Measurements from ENCODE around the gene ZBTB48. TPM values are rescaled to one million over a fixed set of nuclear protein-coding genes. Genes with fewer than 3 reads are reported as not detected.

ZBTB48 gene
- total RNA-seq, 2 experiments from 2014 or later = 23.2 to 26.0 TPM

DNA sequence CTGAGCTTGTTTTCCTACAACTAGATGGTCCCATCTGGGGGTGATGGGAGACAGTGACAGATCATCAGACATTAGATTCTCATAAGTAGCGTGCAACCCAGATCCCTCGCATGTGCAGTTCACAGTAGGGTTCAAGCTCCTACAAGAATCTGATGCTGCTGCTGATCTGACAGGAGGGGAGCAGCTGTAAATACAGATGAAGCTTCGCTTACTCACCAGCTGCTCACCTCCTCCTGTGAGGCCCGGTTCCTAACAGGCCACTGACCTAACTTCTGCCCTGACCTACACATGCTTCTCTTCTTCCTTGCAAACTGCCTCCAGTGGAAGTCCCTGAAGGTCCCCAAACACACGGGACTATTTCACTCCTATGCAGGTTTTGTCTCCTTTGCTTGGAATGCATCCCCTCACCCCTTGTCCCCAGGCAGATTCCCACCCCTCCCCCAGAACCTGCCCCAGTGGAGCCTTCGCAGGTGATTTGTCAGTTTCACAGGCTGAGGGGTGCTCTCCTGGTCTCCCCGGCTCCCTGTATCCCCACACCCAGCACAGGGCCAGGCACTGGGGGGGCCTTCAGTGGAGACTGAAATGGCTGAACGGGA, 5.7 kb upstream of the ZBTB48 start:
- intact Hi-C loops (cut with DNase I, micrococcal nuclease) = no loop called here
- Mint-ChIP-seq H3K36me3 (ENCODE audit: low read depth) (no peaks in the 10 kb centered on the region), H3K9me3 (ENCODE audit: low read depth) (peaks cover 5% of the 10 kb centered on the region), H3K27ac (no peak overlapping the region), H3K4me1 (peaks cover 1% of the 10 kb centered on the region), H3K4me3 (no peak overlapping the region), H3K27me3 (no peaks in the 10 kb centered on the region)
- ATAC-seq (no peak), DNase-seq (no peak)
- POLR2A ChIA-PET = no interaction called here
- CTCF ChIA-PET = no interaction called here

DNA sequence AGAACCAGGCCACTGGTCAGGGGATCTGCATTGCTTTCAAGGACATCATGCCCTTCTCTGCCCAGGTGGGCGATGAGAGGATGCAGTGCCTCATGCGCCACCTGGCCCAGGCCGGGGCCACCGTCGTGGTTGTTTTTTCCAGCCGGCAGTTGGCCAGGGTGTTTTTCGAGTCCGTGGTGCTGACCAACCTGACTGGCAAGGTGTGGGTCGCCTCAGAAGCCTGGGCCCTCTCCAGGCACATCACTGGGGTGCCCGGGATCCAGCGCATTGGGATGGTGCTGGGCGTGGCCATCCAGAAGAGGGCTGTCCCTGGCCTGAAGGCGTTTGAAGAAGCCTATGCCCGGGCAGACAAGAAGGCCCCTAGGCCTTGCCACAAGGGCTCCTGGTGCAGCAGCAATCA, 5.0 kb upstream of the ZBTB48 start:
- Mint-ChIP-seq H3K4me1 (peaks cover 7% of the 10 kb centered on the region), H3K9me3 (ENCODE audit: low read depth) (peaks cover 5% of the 10 kb centered on the region), H3K36me3 (ENCODE audit: low read depth) (no peaks in the 10 kb centered on the region), H3K27me3 (no peaks in the 10 kb centered on the region), H3K4me3 (no peak overlapping the region), H3K27ac (no peak overlapping the region)
- ATAC-seq (no peak), DNase-seq (no peak)
- intact Hi-C loops (cut with DNase I, micrococcal nuclease) = no loop called here
- ChIA-PET CTCF (no interaction called here), POLR2A (interaction anchor here (0.6 kb wide), 1 partner anchor 20 kb away, joined by 4 read pairs; the partner anchor contains the start of gene NOL9)

DNA sequence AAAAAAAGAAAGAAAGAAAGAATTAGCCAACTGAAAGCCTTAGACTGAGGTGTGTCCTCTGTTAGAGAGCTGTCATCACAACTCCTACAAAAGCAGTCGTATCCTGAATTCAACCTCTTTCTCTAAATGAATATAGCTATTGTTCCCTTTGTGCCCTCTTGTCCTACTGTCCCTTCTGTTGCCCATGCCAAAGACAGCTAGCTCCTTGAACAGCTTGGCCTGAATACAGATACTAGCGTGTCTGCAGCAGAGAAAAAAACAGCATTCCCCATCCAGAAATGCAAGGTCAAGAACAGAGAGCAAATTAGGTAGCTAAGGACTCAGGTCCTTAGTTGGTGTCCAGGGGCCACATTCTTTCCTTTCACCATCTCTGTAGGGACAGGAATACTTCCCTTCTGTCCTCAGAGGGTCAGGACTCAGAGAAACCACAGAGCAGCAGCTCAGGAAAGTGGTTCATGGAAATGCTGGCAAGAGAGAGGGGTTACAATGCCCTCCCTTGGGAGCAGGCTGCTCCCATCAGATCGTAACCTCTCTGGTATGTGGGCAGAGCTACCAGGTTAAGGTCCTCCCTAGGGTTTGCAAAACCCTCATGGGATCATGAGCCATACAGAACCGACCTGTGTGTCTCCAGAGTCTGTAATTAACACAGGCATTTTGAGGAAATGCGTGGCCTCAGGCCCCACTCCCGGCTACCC, 1.8 kb upstream of the ZBTB48 start:
- DNase-seq (no peak), ATAC-seq (no peak)
- ChIA-PET CTCF (interaction anchor here (0.6 to 2.5 kb wide), 2 partner anchors 23 to 1196 kb away, joined by 3 to 15 read pairs; partner anchors contain the start of genes NOL9 and TAS1R1), POLR2A (interaction anchor here (0.5 kb wide), 1 partner anchor 25 kb away, joined by 3 read pairs; no protein-coding TSS in a partner anchor)
- intact Hi-C loops (cut with DNase I, micrococcal nuclease) = no loop called here
- Mint-ChIP-seq H3K27me3 (no peaks in the 10 kb centered on the region), H3K9me3 (ENCODE audit: low read depth) (no peaks in the 10 kb centered on the region), H3K27ac (no peak overlapping the region), H3K4me1 (peaks cover 28% of the 10 kb centered on the region), H3K4me3 (no peak overlapping the region), H3K36me3 (ENCODE audit: low read depth) (peaks cover 5% of the 10 kb centered on the region)

DNA sequence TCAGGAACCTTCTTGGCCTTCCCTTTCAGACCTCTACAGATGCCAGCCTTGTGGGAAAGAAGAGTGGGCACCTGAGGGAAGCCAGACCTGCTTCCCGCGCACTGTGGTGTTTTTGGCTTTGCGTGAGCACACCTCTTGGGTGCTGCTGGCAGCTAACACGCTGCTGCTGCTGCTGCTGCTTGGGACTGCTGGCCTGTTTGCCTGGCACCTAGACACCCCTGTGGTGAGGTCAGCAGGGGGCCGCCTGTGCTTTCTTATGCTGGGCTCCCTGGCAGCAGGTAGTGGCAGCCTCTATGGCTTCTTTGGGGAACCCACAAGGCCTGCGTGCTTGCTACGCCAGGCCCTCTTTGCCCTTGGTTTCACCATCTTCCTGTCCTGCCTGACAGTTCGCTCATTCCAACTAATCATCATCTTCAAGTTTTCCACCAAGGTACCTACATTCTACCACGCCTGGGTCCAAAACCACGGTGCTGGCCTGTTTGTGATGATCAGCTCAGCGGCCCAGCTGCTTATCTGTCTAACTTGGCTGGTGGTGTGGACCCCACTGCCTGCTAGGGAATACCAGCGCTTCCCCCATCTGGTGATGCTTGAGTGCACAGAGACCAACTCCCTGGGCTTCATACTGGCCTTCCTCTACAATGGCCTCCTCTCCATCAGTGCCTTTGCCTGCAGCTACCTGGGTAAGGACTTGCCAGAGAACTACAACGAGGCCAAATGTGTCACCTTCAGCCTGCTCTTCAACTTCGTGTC, 995 bp upstream of the ZBTB48 start:
- peaks cover 28% of the 10 kb centered on the region for H3K4me1 Mint-ChIP-seq
- H3K27me3 Mint-ChIP-seq = no peaks in the 10 kb centered on the region
- H3K4me3 Mint-ChIP-seq = peak overlapping the region; percentile 92
- ATAC-seq (no peak), DNase-seq (no peak)
- peak overlapping the region; percentile 89 for H3K27ac Mint-ChIP-seq
- ChIA-PET CTCF (interaction anchor here (0.7 to 2.5 kb wide), 2 partner anchors 24 to 30 kb away, joined by 3 to 15 read pairs; partner anchors contain the start of genes NOL9 and TAS1R1), POLR2A (interaction anchor here (1.6 kb wide), 1 partner anchor 21 kb away, joined by 6 read pairs; no protein-coding TSS in a partner anchor)
- no peaks in the 10 kb centered on the region for H3K9me3 Mint-ChIP-seq (ENCODE audit: low read depth)
- intact Hi-C loops (cut with DNase I, micrococcal nuclease) = loop anchor here (1.0 kb wide), 5 partner anchors 23 to 185 kb away; partner anchors contain the start of genes ACOT7 (in 1 of the 2), NOL9 (in 1 of the 2) and PHF13 (in 1 of the 2)
- peaks cover 5% of the 10 kb centered on the region for H3K36me3 Mint-ChIP-seq (ENCODE audit: low read depth)

DNA sequence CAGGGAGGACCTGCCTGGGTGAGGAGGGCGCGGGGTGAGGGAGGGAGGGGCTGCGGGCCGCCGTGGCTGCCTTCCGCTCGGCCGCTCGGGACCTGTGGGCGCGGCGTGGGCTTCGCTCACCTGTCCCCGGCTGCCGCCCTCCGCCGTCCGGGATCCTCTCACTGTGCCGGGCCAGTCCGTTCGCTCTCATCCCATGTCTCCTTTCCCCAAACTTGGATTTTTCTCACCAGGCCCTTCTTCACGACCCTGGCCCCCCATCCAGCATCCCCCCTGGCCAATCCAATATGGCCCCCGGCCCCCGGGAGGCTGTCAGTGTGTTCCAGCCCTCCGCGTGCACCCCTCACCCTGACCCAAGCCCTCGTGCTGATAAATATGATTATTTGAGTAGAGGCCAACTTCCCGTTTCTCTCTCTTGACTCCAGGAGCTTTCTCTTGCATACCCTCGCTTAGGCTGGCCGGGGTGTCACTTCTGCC, 362 bp downstream of the ZBTB48 start:
- H3K27me3 Mint-ChIP-seq = no peaks in the 10 kb centered on the region
- POLR2A ChIA-PET = interaction anchor here (0.7 to 1.6 kb wide), 5 partner anchors 9 to 150 kb away, joined by 3 to 6 read pairs (median 3); no protein-coding TSS in a partner anchor
- ATAC-seq (no peak), DNase-seq (no peak)
- H3K27ac Mint-ChIP-seq = peak overlapping the region; percentile 89
- H3K4me1 Mint-ChIP-seq = peaks cover 33% of the 10 kb centered on the region
- no peaks in the 10 kb centered on the region for H3K9me3 Mint-ChIP-seq (ENCODE audit: low read depth)
- CTCF ChIA-PET = interaction anchor here (0.6 to 1.2 kb wide), 4 partner anchors 35 to 814 kb away, joined by 3 to 4 read pairs (median 3); no protein-coding TSS in a partner anchor
- peak overlapping the region; percentile 92 for H3K4me3 Mint-ChIP-seq
- intact Hi-C loops (cut with DNase I, micrococcal nuclease) = loop anchor here (1.0 kb wide), 3 partner anchors 26 to 205 kb away; partner anchors contain the start of genes CAMTA1 (in 1 of the 2), DNAJC11 (in 1 of the 2) and NOL9 (in 1 of the 2)
- peaks cover 7% of the 10 kb centered on the region for H3K36me3 Mint-ChIP-seq (ENCODE audit: low read depth)

DNA sequence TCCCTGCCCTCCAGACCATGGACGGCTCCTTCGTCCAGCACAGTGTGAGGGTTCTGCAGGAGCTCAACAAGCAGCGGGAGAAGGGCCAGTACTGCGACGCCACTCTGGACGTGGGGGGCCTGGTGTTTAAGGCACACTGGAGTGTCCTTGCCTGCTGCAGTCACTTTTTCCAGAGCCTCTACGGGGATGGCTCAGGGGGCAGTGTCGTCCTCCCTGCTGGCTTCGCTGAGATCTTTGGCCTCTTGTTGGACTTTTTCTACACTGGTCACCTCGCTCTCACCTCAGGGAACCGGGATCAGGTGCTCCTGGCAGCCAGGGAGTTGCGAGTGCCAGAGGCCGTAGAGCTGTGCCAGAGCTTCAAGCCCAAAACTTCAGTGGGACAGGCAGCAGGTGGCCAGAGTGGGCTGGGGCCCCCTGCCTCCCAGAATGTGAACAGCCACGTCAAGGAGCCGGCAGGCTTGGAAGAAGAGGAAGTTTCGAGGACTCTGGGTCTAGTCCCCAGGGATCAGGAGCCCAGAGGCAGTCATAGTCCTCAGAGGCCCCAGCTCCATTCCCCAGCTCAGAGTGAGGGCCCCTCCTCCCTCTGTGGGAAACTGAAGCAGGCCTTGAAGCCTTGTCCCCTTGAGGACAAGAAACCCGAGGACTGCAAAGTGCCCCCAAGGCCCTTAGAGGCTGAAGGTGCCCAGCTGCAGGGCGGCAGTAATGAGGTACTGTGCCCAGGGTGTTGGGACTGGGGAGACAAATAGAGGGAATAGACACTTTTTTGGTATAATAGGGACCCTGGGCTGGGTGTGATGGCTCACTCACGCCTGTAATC, 1.0 kb downstream of the ZBTB48 start:
- H3K27ac Mint-ChIP-seq = peak overlapping the region; percentile 89
- ChIA-PET CTCF (interaction anchor here (0.6 to 2.4 kb wide), 8 partner anchors 17 to 813 kb away, joined by 3 to 14 read pairs (median 4); partner anchors contain the start of genes NOL9 and TAS1R1), POLR2A (interaction anchor here (0.6 to 1.2 kb wide), 5 partner anchors 12 to 204 kb away, joined by 3 to 5 read pairs (median 4); no protein-coding TSS in a partner anchor)
- no peaks in the 10 kb centered on the region for H3K9me3 Mint-ChIP-seq (ENCODE audit: low read depth)
- H3K4me3 Mint-ChIP-seq = peak overlapping the region; percentile 92
- H3K4me1 Mint-ChIP-seq = peaks cover 33% of the 10 kb centered on the region
- peak; percentile 45 for DNase-seq
- no peaks in the 10 kb centered on the region for H3K27me3 Mint-ChIP-seq
- intact Hi-C loops (cut with DNase I, micrococcal nuclease) = loop anchor here (1.0 kb wide), 3 partner anchors 26 to 204 kb away; partner anchors contain the start of genes CAMTA1 (in 1 of the 2), DNAJC11 (in 1 of the 2) and NOL9 (in 1 of the 2)
- peaks cover 7% of the 10 kb centered on the region for H3K36me3 Mint-ChIP-seq (ENCODE audit: low read depth)
- ATAC-seq = no peak

DNA sequence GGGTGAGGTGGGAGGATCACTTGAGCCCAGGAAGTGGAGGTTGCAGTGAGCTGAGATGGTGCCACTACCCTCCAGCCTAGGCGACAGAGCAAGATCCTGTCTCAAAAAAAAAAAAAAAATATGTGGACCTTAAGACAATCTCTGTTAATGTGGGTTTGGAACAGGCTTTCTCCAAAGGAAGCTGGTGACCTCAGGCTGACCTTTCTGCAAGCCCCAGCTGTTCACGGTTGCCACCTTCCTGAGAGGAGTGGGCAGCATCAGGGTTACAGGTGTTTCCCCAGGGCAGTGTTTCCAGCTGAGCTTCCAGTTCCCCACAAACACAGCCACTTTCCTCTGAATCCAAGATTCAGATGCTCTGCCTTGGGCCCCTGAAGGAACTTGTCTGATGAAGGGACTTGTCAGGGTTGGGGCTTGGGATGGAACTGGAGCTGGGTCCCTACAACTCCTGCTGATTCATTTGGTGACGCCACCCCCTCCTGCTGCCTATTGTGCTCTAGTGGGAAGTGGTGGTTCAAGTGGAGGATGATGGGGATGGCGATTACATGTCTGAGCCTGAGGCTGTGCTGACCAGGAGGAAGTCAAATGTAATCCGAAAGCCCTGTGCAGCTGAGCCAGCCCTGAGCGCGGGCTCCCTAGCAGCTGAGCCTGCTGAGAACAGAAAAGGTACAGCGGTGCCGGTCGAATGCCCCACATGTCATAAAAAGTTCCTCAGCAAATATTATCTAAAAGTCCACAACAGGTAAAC, 1.9 kb downstream of the ZBTB48 start:
- ChIA-PET CTCF (interaction anchor here (0.7 to 2.4 kb wide), 5 partner anchors 16 to 131 kb away, joined by 3 to 14 read pairs (median 6); partner anchors contain the start of genes NOL9 and TAS1R1), POLR2A (interaction anchor here (0.6 to 1.0 kb wide), 4 partner anchors 11 to 203 kb away, joined by 3 to 5 read pairs (median 4); no protein-coding TSS in a partner anchor)
- intact Hi-C loops (cut with DNase I, micrococcal nuclease) = no loop called here
- Mint-ChIP-seq H3K27me3 (no peaks in the 10 kb centered on the region), H3K27ac (peak overlapping the region; percentile 42), H3K9me3 (ENCODE audit: low read depth) (no peaks in the 10 kb centered on the region), H3K36me3 (ENCODE audit: low read depth) (peaks cover 7% of the 10 kb centered on the region), H3K4me3 (peak overlapping the region; percentile 92), H3K4me1 (peaks cover 33% of the 10 kb centered on the region)
- DNase-seq (no peak), ATAC-seq (no peak)

DNA sequence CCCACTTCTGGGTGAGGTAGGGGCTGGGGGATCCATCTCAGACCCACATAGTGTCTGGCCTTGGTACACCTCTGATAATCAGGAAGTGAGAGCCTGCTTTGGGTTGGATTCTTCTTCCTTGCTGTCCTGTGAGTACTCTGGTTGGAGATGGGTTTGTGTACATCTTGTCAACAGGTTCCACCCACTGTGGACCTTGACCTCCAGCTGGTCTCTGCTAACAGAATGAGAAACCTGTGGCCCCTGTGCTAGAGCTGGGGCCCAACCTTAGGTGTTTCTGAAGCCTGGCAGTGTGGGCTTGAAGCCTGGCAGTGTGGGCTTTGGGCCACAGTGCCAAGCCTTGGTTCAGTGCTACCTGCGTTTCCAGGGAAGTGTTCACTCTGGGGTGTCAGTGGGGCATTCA, 2.6 kb downstream of the ZBTB48 start:
- Mint-ChIP-seq H3K4me1 (peaks cover 33% of the 10 kb centered on the region), H3K4me3 (no peak overlapping the region), H3K9me3 (ENCODE audit: low read depth) (no peaks in the 10 kb centered on the region), H3K36me3 (ENCODE audit: low read depth) (peaks cover 7% of the 10 kb centered on the region), H3K27me3 (no peaks in the 10 kb centered on the region), H3K27ac (peak overlapping the region; percentile 64)
- intact Hi-C loops (cut with DNase I, micrococcal nuclease) = no loop called here
- ATAC-seq = no peak
- ChIA-PET CTCF (interaction anchor here (1.7 to 2.4 kb wide), 3 partner anchors 18 to 64 kb away, joined by 6 to 14 read pairs (median 11); partner anchors contain the start of genes NOL9 and TAS1R1), POLR2A (no interaction called here)
- no peak for DNase-seq

DNA sequence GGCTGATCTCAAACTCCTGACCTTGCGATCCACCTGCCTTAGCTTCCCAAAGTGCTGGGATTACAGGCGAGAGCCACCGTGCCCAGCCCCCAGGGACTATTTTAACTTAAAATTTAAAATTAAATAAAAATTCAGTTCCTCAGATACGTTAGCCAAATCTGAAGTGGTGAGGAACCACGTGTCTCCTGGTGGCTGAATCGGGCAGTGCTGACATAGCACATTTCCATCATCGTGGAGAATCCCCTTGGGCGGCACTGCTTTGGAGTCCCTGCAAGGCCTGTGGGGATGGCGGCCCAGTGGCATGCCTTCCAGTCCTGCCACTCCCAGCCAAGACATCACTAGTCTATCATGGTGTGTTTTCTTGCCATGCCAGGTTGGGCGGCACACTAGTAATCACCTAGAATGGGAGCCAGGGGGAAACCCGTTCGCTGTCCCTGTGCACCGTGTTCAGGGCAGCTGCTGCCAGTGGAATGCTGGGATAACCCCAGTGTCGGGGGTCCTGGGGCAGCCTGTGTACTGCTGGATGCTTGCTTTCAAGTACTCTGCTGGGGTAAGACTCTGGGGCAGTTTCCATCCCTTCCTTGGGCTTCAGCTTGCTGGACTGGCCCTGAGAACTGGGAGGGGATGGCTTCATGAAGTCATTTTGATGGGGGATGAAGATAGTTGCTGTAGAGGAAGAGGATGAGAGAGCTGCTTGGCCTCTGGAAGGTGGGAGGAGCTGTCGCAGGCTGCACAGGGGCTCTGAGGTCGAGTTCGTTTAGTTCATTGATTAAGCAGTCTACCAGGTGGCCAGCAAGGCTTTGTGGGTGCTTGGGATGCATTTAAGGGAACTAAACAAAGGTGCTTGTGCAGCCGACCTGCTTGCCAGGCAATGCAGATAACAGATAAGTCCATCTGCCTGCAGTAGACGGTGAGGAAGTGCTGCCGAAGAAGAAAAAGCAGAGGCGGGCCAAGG, 4.6 kb downstream of the ZBTB48 start:
- no peak overlapping the region for H3K4me3 Mint-ChIP-seq
- ChIA-PET POLR2A (interaction anchor here (0.7 kb wide), 1 partner anchor 124 kb away, joined by 8 read pairs; no protein-coding TSS in a partner anchor), CTCF (interaction anchor here (2.6 kb wide), 1 partner anchor 15 kb away, joined by 9 read pairs; no protein-coding TSS in a partner anchor)
- ATAC-seq (no peak), DNase-seq (no peak)
- no peaks in the 10 kb centered on the region for H3K27me3 Mint-ChIP-seq
- no peak overlapping the region for H3K27ac Mint-ChIP-seq
- no peaks in the 10 kb centered on the region for H3K9me3 Mint-ChIP-seq (ENCODE audit: low read depth)
- intact Hi-C loops (cut with DNase I, micrococcal nuclease) = no loop called here
- peaks cover 29% of the 10 kb centered on the region for H3K4me1 Mint-ChIP-seq
- peaks cover 7% of the 10 kb centered on the region for H3K36me3 Mint-ChIP-seq (ENCODE audit: low read depth)

Measured in activated CD4-positive, alpha-beta T cell treated with anti-CD3 and anti-CD28 coated beads for 36 hours (primary cell).